Hindlimb muscle (tissue), 1 donor: ENCODE results near the gene MMP11. TPM values are rescaled to one million over a fixed set of nuclear protein-coding genes. Genes with fewer than 3 reads are reported as not detected.

Experiments used
- DNase-seq: peaks from one replicate; pipeline ENCODE4 v3.0.0-alpha.2; 2013
- polyA plus RNA-seq: library from polyadenylated mRNA; unstranded; fragments of 120-200 nt; gene quantifications from one replicate; pipeline ENCODE4 v1.2.1, GENCODE V29; 2013; ENCODE audit not compliant: insufficient read length

The MMP11 gene
- polyA plus RNA-seq, 1 donor: 8.2 TPM

GRCh38 chr22:23803001-23803819 lies 30.6 kb downstream of the MMP11 start:
- no peak for DNase-seq

- DNase-seq: no peak
These were observed 32.2 kb downstream of the MMP11 start for GRCh38 chr22:23804781-23805291.

- no peak for DNase-seq
These were observed 34.2 kb downstream of the MMP11 start for GRCh38 chr22:23806837-23807236.

- no peak for DNase-seq
These were observed 39.7 kb downstream of the MMP11 start for GRCh38 chr22:23812378-23812777.

GRCh38 chr22:23815541-23816155 lies 43.0 kb downstream of the MMP11 start:
- DNase-seq: no peak

GRCh38 chr22:23816156-23816976 lies 43.7 kb downstream of the MMP11 start:
- DNase-seq: no peak

- DNase-seq: no peak
These were observed 44.5 kb downstream of the MMP11 start for GRCh38 chr22:23817146-23817545.

- DNase-seq: no peak
These were observed 45.9 kb downstream of the MMP11 start for GRCh38 chr22:23818541-23818940.

GRCh38 chr22:23820748-23821211 lies 48.1 kb downstream of the MMP11 start:
- DNase-seq: no peak

- no peak for DNase-seq
These were observed 49.5 kb downstream of the MMP11 start for GRCh38 chr22:23822101-23822671.

GRCh38 chr22:23823331-23823791 lies 50.7 kb downstream of the MMP11 start:
- no peak for DNase-seq

GRCh38 chr22:23824476-23825245 lies 52.0 kb downstream of the MMP11 start:
- DNase-seq: no peak

GRCh38 chr22:23825246-23825905 lies 52.7 kb downstream of the MMP11 start:
- DNase-seq: no peak

GRCh38 chr22:23826510-23827350 lies 54.1 kb downstream of the MMP11 start:
- no peak for DNase-seq

GRCh38 chr22:23827351-23827995 lies 54.8 kb downstream of the MMP11 start:
- DNase-seq: no peak

- no peak for DNase-seq
These were observed 56.4 kb downstream of the MMP11 start for GRCh38 chr22:23828800-23829680.

- DNase-seq: peak; percentile 60
These were observed 57.3 kb downstream of the MMP11 start for GRCh38 chr22:23829845-23830372.

GRCh38 chr22:23831261-23831660 lies 58.6 kb downstream of the MMP11 start:
- no peak for DNase-seq
